Stimulated activated CD8-positive, alpha-beta memory T cell treated with anti-CD3 and anti-CD28 coated beads, Interleukin-4, amount 100 ng/mL, for 48 hours (primary cell): ENCODE measurements around the gene OR5H15.
"Not testable (repeated sequence)": the region's sequence is repeated elsewhere in the genome, so short reads cannot be mapped to it uniquely, and the experiment has no call there.

Source experiments
- DNase-seq: peaks from one replicate; pipeline ENCODE4 v3.0.0-alpha.2; 2020

Gene OR5H15

DNA sequence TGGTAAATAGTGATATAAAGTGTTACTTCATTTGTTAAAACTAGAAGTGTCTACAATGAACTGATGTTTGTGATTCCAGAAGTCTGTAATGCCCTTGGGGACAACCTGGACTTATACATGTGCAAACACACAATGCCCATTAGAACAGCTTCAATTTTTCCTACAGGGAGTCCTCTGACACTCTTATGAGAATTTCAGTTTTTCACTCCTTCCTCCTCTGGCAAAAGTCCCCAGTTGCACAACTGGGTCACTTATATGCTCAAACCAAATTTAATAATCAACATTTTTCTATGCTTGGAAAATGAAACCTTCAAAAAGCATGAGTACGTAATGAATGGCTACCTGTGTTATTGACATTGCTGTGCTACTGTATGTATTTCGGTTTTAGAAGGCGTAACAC is at the start of gene OR5H15:
Gene OR5H15, plus strand, starts transcription at position 301 of the 400 bp plus-strand sequence. CDS start 2,004 bp downstream, outside the sequence.
- no peak for DNase-seq

DNA sequence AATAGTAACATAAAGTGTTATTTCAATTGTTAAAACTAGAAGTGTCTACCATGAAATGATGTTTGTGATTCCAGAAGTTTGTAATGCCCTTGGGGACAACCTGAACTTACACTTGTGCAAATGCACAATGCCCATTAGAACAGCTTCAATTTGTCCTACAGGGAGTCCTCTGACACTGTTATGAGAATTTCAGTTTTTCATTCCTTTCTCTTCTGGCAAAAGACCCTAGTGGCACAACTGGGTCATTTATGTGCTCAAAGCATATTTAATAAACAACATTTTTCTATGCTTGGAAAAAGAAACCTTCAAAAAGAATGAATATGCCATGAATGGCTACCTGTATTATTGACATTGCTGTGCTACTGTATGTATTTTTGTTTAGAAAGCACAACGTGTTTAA is 36.1 kb upstream of the OR5H15 start, which contains the start of gene OR5H1:
Gene OR5H1, plus strand, starts transcription at position 301 of the 400 bp plus-strand sequence. CDS start 1,977 bp downstream, outside the sequence.
- no peak for DNase-seq

DNA sequence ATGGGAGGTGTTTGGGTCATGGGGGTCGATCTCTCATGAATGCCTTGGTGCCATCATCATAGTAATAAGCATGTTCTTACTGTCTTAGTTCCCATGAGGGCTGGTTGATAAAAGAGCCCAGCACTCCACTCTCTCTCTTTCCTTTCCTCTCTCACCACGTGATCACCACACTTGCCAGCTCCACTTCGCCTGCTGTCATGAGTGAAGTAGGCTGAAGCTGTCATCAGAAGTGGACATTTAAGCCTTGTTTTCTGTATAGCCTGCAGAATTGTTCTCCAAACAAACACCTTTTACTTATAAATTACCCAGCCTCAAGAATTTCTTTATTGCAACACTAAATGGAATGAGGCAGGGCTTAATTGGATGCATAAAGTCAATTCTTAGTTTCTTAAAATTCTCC is 29.9 kb upstream of the OR5H15 start:
- no peak for DNase-seq

DNA sequence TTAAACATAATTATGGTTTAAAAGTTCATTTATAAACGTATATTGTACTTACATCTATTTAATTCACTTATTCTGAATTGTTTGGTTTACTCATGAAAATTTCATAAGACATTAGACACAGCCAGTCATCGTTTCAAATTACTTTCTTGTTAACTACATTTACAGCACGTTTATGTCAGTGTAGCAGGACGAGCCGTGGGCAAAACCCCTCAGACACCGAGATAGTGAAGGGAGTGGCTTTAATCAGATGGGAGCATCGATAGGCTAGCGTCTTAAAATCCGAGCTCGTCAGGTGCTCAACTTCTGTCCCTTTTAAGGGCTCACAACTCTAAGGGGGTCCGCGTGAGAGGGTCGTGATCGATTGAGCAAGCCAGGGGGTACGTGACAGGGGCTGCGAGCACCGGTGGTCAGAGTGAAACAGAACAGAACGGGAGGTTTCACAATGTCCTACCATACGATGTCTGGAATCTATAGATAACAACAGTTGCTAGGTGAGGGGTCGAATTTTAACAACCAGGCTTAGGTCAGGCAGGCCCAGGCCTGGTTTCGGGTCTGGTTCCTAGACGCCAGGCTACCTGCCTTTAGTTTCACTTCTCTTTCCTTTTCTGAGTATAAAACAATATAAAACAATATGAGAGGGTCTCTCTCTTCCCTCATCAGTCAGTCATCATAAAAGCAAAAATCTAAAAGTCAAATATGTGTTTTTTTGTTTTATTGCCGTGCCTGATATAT is 28.5 kb upstream of the OR5H15 start:
- not testable (repeated sequence) for DNase-seq

DNA sequence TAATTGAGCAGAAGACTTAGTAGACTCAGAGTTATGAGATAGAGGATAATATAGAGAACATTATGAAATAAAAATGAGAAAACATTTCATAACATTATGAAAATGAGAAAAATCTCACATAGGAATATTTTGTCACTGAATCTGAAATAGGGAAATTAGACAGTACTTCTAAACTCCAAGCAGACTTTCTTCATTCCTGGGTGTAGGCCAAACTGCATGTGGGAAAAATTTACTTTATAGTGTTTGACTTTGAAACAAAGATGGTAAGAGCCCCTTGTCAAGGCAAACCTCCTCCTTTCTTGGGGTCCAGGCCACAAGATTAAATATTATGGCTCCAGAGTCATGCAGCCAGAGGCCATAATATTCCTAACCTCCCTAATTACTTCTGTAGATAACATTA is 26.0 kb upstream of the OR5H15 start:
- DNase-seq, result no peak

DNA sequence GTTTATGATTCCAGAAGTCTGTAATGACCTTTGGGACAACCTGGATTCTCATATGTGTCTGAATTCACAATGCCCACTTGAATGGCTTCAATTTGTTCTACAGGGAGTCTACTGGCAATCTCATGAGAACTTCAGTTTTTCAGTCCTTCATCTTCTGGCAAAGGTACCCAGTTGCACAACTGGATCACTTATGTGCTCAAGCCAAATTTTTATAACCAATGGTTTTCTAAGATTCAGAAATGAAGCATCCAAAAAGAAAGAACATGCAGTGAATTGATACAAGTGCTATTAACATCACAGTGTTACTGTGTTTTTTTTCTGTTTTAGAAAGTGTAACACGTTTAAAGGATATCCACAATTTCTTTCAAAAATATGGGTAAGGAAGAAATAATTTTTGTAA is 19.3 kb upstream of the OR5H15 start, which contains the start of gene OR5H14:
Gene OR5H14, plus strand, starts transcription at position 301 of the 400 bp plus-strand sequence. CDS start 1,907 bp downstream, outside the sequence.
- DNase-seq, result no peak

DNA sequence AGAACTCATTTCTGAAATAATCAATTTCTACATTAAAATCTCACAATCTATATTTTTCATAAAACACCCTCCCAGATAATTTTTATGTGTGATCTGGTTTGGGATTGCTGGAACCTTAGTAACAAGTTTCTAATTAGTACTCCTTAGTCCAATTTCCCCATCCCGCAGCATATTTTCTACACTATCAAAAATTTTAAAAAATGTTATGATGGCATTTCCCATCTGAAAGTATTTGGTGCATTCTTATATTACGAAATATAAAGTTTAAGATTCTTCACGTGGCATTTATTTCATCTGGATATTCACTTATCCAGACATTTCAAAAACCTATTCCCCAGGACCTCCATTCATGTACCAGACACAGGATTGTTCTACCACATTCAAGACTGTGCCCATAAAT is 17.7 kb upstream of the OR5H15 start:
- no peak for DNase-seq

DNA sequence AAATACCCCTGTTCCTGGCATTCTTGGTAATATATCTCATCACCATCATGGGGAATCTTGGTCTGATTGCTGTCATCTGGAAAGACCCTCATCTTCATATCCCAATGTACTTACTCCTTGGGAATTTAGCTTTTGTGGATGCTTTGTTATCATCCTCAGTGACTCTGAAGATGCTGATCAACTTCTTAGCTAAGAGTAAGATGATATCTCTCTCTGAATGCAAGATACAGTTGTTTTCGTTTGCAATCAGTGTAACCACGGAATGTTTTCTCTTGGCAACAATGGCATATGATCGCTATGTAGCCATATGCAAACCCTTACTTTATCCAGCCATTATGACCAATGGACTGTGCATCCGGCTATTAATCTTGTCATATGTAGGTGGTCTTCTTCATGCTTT is 17.0 kb upstream of the OR5H15 start:
- not testable (repeated sequence) for DNase-seq

DNA sequence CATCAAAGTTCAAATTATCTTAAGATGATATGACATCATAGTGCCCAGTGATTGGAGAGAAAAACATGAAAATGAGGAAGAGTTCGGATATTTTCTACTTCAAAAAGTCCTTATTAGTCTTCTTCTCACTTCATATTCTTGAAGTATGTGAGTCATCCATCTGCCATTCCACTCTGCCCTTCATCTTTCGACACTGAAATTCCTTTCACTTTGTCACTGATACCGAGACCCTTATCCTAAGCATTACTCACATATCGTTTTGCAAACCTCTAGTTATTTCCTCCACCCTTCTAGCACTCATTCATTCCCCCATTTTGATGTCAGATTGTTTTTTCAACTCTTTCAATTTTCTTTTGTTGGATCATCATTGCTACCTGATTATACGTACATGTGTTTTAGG is 15.3 kb upstream of the OR5H15 start:
- DNase-seq, result no peak

DNA sequence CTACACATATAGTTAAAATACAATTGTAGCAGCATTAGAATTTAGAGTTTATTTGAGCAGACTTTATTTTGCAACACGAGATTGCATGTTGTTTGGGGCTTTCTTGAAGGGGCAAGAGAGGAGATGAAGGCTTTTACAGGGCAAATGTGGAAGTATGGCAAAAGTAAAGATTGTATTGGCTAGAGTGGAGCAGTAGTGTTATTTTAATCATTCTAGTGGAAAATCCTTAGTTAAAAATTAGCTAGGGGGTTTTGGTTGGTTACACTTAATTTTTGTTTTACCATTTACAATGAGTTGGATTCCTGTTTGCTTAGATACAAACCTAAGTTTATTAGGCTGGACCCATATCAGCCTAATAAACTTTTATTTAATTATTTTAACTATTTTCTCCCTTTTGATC is 4.6 kb downstream of the OR5H15 start:
- DNase-seq, result no peak

DNA sequence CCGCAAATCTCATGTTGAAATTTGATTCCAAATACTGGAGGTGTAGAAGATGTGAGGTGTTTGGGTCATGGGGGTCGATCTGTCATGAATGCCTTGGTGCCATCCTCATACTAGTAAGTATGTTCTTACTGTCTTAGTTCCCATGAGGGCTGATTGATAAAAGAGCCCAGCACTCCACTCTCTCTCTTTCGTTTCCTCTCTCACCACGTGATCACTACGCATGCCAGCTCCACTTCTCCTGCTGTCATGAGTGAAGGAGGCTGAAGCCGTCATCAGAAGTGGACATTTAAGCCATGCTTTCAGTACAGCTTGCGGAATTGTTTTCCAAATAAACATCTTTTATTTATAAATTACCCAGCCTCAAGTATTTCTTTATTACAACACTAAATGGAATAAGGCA is 6.1 kb downstream of the OR5H15 start:
- DNase-seq, result no peak

DNA sequence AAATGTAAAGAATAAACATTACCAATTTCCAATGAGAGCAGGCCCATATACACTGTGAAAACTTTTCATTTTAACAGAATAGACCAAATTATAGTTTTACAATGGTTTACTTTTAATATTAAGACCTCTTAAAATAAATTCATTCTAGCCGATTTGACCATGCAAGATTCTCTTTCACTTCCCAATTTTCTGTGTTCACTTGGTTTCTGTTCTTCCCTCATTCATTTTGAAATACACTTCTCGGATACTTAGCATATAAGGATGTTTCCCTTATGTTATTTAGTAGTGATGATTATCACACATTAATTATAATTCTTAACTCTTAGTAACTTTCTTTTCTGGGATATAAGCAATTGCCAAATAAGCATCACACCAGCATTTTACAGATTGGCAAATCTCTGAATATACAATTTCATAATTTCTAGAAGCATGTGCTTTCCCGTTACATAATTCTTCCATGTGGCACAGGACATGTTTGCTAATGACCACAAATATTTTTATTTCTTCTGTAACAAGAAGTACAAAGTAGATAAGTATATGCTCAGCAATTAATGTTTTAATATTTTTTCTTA is 13.9 kb downstream of the OR5H15 start:
- DNase-seq, result no peak

DNA sequence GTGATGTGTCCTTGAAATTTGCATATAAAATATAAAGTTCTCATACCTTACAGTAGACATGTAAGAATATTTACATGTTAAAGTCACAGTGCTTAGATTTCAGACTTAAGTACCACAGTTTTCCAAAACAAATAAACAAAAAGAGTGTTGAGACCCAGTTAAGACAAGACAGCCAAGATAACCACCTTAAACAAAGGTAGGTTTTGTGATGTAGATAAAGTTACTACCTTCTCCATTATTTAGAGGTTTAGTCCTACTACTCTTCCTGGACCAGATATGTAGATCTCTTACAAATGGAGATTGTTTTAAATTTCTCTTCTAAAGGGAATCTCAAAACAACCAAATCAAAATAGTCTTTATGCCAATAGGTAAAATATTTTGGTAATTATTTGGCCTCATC is 15.7 kb downstream of the OR5H15 start:
- no peak for DNase-seq

DNA sequence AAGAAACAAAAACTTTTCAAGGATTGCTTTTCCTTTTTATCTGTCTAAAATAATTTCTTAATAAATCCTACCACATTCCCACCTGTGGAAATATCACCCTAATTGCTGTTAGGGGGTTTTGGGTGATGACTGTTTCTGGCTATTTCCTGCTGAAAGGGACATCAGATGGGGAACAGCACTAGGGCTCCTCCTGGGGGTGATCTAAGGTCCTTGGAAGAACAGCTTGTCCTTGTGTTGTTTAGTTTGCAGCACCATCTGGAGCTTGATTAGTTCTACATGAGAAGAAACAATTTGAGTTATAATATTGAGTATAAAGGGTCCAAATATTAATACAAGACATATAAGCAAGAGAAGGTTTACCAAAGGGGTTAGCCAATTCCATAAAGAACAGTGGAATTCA is 18.7 kb downstream of the OR5H15 start:
- no peak for DNase-seq

DNA sequence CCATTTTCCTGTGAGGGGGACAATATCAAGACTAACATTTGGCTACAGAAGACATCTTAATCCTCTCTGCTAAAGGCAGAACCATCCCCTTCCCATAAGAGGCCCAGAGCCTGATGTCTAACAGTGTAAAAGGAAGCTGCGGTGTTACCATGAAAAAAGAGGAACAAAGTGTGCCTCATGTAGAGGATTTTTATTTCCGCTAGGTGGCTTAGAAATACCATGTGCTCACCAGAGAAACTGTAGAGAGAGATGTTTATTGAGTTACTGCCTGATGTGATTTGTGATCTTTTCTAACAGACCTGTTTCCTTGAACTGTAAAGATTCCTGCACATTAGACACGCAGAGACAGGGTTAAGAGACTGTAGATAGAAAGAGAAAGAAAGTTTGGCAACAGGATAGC is 22.0 kb downstream of the OR5H15 start:
- no peak for DNase-seq

DNA sequence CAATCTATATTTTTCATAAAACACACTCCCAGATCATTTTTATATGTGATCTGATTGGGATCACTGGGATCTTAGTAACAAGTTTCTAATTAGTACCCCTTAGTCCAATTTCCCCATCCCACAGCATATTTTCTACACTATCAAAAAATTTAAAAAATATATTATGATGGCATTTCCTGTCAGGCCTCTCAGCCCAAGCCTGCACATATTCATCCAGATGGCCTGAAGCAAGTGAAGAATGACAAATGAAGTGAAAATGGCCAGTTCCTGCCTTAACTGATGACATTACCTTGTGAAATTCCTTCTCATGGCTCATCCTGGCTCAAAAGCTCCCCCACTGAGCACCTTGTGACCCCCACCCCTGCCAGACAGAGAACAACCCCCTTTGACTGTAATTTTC is 24.4 kb downstream of the OR5H15 start:
- not testable (repeated sequence) for DNase-seq

DNA sequence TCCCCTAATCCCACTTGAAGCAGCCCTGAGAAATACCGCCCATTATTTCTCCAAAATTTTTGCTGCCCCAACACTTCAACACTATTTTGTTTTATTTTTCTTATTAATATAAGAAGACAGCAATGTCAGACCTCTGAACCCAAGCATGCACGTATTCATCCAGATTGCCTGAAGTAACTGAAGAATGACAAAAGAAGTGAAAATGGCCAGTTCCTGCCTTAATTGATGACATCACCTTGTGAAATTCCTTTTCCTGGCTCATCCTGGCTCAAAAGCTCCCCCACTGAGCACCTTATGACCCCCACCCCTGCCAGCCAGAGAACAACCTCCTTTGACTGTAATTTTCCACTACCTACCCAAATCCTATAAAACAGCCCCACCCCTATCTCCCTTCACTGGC is 29.8 kb downstream of the OR5H15 start:
- DNase-seq, result not testable (repeated sequence)

DNA sequence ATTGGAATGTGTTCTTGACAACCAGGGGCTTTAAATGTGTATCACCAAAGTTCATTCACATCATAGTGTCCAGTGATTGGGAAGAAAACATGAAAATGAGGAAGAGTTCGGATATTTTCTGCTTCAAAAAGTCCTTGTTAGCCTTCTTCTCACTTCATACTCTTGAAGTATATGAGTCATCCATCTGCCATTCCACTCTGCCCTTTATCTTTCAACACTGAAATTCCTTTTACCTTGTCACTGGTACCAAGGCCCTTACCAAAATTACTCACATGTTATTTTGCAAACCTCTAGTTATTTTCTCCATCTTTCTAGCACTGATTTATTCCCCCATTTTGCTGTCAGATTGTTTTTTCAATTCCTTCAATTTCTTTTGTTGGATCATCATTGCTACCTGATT is 32.5 kb downstream of the OR5H15 start:
- no peak for DNase-seq

DNA sequence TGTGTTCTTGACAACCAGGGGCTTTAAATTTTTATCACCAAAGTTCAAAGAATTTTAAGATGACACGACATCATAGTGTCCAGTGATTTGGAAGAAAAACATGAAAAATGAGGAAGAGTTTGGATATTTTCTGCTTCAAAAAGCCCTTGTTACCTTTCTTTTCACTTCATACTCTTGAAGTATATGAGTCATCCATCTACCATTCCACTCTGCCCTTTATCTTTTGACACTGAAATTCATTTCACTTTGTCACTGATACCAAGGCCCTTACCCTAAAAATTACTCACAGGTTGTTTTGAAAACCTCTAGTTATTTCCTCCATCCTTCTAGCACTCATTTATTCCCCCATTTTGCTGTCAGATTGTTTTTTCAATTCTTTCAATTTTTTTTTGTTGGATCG is 42.7 kb downstream of the OR5H15 start:
- DNase-seq, result no peak

DNA sequence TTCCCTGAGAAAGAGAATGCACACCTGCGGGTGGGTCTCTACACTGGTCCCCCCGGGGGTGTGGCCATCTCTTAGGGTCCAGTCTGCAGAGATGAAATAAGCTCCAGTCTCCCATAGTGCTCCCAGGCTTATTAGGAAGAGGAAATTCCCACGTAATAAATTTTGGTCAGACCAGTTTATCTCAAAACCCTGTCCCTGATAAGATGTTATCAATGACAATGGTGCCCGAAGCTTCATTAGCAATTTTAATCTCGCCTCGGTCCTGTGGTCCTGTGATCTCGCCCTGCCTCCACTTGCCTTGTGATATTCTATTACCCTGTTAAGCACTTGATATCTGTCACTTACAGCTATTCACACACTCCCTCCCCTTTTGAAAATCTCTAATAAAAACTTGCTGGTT is 46.8 kb downstream of the OR5H15 start:
- DNase-seq, result no peak

DNA sequence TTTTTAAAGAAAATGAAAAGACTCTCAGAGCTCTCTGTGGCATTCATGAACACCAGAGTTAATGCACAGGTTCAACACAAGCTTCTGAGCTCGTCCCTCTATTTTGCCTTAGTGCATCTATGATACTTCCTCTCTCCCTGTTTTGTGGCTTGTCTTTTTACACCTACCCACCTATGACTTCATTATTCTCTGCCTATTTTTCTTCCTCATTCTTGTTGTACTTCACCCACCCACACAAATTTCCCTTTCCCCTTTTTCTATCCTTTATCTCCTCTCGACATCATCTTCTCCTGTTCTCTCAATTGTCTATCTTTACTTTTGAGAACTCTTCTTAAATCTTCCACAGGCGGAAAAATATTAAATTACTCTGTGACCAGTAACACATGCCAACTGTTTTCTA is 48.6 kb downstream of the OR5H15 start:
- DNase-seq, result no peak
